HepG2 (cell line): ENCODE results near the gene ATP8A1.
"Not testable (repeated sequence)": the region's sequence is repeated elsewhere in the genome, so short reads cannot be mapped to it uniquely, and the experiment has no call there.

Experiments used
- CTCF ChIP-seq: sonication (generic); formaldehyde crosslinking; IDR thresholded peaks from 2 replicates; pipeline ENCODE4 v1.5.0; 2020; ENCODE audit warnings: mild to moderate bottlenecking, missing genetic modification reagents, moderate library complexity
- FOSL1 ChIP-seq: sonication (generic); formaldehyde crosslinking; IDR thresholded peaks from 2 replicates; pipeline ENCODE4 v1.9.0; 2021; ENCODE audit warnings: missing genetic modification reagents, borderline replicate concordance
- HNRNPL ChIP-seq: fragments of 200-400 bp; formaldehyde crosslinking; IDR thresholded peaks from 2 replicates; pipeline ENCODE4 v1.6.1; 2017; ENCODE audit warnings: mild to moderate bottlenecking, low read depth, low read length
- NFIC ChIP-seq: IDR thresholded peaks from 2 replicates; pipeline ENCODE4 v1.6.1; 2012; ENCODE audit warnings: mild to moderate bottlenecking, low read length, inconsistent platforms
- NONO ChIP-seq, 2 experiments: fragments of 450-650 bp in 1 of 2; sonication (generic) in 1 of 2; formaldehyde crosslinking in 1 of 2; IDR thresholded peaks in 1 of 2; conservative IDR thresholded peaks in 1 of 2; 2 replicates each; pipeline versions ENCODE4 v1.6.1 to v1.8.0; 2017 to 2022; ENCODE audit warnings: mild to moderate bottlenecking in 1 of 2, missing genetic modification reagents in 1 of 2, moderate library complexity in 1 of 2
- REPIN1 ChIP-seq: sonication (generic); formaldehyde crosslinking; IDR thresholded peaks from 2 replicates; pipeline ENCODE4 v1.8.0; 2022; ENCODE audit warnings: missing genetic modification reagents, low read depth, mild to moderate bottlenecking, borderline replicate concordance
- SSRP1 ChIP-seq: IDR thresholded peaks from 2 replicates; pipeline ENCODE4 v1.6.1; 2016; ENCODE audit warnings: control low read depth
- ZBTB21 ChIP-seq: sonication (generic); formaldehyde crosslinking; IDR thresholded peaks from 2 replicates; pipeline ENCODE4 v1.4.0; 2020; ENCODE audit warnings: missing genetic modification reagents
- ZFX ChIP-seq: sonication (generic); formaldehyde crosslinking; IDR thresholded peaks from 2 replicates; pipeline ENCODE4 v1.4.0; 2020; ENCODE audit warnings: mild to moderate bottlenecking, low read depth, missing genetic modification reagents, moderate library complexity
- ZNF10 ChIP-seq: sonication (generic); formaldehyde crosslinking; IDR thresholded peaks from 2 replicates; pipeline ENCODE4 v1.4.0; 2020; ENCODE audit warnings: mild to moderate bottlenecking, low read depth, missing genetic modification reagents, borderline replicate concordance
- ZNF510 ChIP-seq: sonication (generic); formaldehyde crosslinking; IDR thresholded peaks from 2 replicates; pipeline ENCODE4 v1.4.0; 2020; ENCODE audit warnings: low read depth, mild to moderate bottlenecking, missing genetic modification reagents
- ZNF562 ChIP-seq: sonication (generic); formaldehyde crosslinking; IDR thresholded peaks from 2 replicates; pipeline ENCODE4 v1.8.0; 2022; ENCODE audit warnings: missing genetic modification reagents, borderline replicate concordance
- TF ChIP-seq, protein P1 (sequence below): sonication (generic); formaldehyde crosslinking; IDR thresholded peaks from 2 replicates; pipeline ENCODE4 v1.5.0; 2020; ENCODE audit warnings: mild to moderate bottlenecking, missing genetic modification reagents, borderline replicate concordance

GRCh38 chr4:42467777-42468176 is 189.1 kb downstream of the ATP8A1 start:
- not testable (repeated sequence) for TF ChIP-seq NFIC; ZFX (CRISPR knock-in tag); CTCF (CRISPR knock-in tag); ZNF510 (CRISPR knock-in tag); NONO (IDR thresholded peaks at IDR 0.05); NONO (CRISPR knock-in tag; conservative IDR thresholded peaks at IDR 0.05); SSRP1 (CRISPR knock-in tag); ZBTB21 (CRISPR knock-in tag); ZNF10 (CRISPR knock-in tag); FOSL1 (CRISPR knock-in tag); ZNF562 (CRISPR knock-in tag); HNRNPL; REPIN1 (CRISPR knock-in tag)
- TF ChIP-seq, protein P1, sequence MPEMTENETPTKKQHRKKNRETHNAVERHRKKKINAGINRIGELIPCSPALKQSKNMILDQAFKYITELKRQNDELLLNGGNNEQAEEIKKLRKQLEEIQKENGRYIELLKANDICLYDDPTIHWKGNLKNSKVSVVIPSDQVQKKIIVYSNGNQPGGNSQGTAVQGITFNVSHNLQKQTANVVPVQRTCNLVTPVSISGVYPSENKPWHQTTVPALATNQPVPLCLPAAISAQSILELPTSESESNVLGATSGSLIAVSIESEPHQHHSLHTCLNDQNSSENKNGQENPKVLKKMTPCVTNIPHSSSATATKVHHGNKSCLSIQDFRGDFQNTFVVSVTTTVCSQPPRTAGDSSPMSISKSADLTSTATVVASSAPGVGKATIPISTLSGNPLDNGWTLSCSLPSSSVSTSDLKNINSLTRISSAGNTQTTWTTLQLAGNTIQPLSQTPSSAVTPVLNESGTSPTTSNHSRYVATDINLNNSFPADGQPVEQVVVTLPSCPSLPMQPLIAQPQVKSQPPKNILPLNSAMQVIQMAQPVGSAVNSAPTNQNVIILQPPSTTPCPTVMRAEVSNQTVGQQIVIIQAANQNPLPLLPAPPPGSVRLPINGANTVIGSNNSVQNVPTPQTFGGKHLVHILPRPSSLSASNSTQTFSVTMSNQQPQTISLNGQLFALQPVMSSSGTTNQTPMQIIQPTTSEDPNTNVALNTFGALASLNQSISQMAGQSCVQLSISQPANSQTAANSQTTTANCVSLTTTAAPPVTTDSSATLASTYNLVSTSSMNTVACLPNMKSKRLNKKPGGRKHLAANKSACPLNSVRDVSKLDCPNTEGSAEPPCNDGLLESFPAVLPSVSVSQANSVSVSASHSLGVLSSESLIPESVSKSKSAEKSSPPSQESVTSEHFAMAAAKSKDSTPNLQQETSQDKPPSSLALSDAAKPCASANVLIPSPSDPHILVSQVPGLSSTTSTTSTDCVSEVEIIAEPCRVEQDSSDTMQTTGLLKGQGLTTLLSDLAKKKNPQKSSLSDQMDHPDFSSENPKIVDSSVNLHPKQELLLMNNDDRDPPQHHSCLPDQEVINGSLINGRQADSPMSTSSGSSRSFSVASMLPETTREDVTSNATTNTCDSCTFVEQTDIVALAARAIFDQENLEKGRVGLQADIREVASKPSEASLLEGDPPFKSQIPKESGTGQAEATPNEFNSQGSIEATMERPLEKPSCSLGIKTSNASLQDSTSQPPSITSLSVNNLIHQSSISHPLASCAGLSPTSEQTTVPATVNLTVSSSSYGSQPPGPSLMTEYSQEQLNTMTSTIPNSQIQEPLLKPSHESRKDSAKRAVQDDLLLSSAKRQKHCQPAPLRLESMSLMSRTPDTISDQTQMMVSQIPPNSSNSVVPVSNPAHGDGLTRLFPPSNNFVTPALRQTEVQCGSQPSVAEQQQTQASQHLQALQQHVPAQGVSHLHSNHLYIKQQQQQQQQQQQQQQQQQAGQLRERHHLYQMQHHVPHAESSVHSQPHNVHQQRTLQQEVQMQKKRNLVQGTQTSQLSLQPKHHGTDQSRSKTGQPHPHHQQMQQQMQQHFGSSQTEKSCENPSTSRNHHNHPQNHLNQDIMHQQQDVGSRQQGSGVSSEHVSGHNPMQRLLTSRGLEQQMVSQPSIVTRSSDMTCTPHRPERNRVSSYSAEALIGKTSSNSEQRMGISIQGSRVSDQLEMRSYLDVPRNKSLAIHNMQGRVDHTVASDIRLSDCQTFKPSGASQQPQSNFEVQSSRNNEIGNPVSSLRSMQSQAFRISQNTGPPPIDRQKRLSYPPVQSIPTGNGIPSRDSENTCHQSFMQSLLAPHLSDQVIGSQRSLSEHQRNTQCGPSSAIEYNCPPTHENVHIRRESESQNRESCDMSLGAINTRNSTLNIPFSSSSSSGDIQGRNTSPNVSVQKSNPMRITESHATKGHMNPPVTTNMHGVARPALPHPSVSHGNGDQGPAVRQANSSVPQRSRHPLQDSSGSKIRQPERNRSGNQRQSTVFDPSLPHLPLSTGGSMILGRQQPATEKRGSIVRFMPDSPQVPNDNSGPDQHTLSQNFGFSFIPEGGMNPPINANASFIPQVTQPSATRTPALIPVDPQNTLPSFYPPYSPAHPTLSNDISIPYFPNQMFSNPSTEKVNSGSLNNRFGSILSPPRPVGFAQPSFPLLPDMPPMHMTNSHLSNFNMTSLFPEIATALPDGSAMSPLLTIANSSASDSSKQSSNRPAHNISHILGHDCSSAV (CRISPR knock-in tag) = not testable (repeated sequence)
